ENCODE results near the gene DROSHA. TPM values are rescaled to one million over a fixed set of nuclear protein-coding genes. Genes with fewer than 3 reads are reported as not detected.

DROSHA gene
- total and polyA plus RNA-seq, 2 of the 8 experiments (the other 6 are each of a cell fraction or from before 2014, with no cell fraction given), result 65.9 to 122 TPM

DNA sequence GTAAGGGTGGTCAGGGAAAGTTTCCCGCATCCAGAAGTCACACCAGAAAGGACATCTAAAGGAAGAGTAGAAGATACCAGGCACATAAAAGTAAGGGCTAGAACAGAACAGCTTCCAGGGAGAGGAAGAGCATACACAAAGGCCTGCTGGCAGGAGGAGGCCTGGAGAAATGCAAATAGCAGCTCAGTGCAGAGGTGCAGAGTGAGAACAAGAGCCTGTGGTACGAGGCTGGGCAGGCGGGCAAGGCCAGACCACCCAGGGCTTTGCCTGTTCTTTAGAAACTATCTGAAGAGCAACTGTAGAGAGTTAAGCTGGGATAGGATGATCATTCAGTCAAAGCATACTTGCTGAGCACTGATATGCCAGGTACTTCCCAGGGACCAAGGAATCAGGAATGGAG is 115.3 kb downstream of the DROSHA start:
- Histone ChIP-seq H4K5ac (ENCODE audit: insufficient read length, low read depth, low read length) (no peak overlapping the region), H3K4ac (replicated peaks; ENCODE audit: insufficient read length, low read depth, low read length) (no peak overlapping the region), H2BK20ac (ENCODE audit: low read length) (no peak overlapping the region), H2BK15ac (ENCODE audit: low read length) (no peak overlapping the region), H2AFZ (ENCODE audit: low read length) (no peak overlapping the region), H3K79me1 (ENCODE audit: low read depth, low read length) (no peaks in the 10 kb centered on the region; the same call in 1 of the 2 replicates), H3K4me2 (ENCODE audit: insufficient read depth in 1 of 2, low read depth in 2 of 2, low read length in 2 of 2) (no peak overlapping the region), H2BK120ac (replicated peaks; ENCODE audit: low read depth, low read length) (no peak overlapping the region), H4K8ac (ENCODE audit: extremely low read depth, insufficient read depth, low read length) (no peak overlapping the region), H4K20me1 (replicated peaks in 1 of 2; ENCODE audit: control insufficient read depth in 1 of 2, insufficient read depth in 2 of 2, low read length in 2 of 2) (peaks cover 0 to 5% of the 10 kb centered on the region in 2 experiments), H2AK5ac (ENCODE audit: low read depth, low read length) (no peak overlapping the region), H3K56ac (replicated peaks; ENCODE audit: insufficient read length, low read depth, low read length) (no peak overlapping the region), H3K36me3 (ENCODE audit: control insufficient read depth in 2 of 4, insufficient read depth in 4 of 4, low read length in 3 of 4) (peaks cover 0 to 41% (median 27%) of the 10 kb centered on the region in 4 experiments; a peak in 7 of 8 replicates), H3K9ac (replicated peaks in 1 of 4; ENCODE audit: extremely low read depth in 1 of 4, low read depth in 3 of 4, low read length in 3 of 4) (no peak overlapping the region), H3K27ac (ENCODE audit: low read depth, low read length) (no peak overlapping the region), H3K4me3 (ENCODE audit: extremely low read depth in 1 of 4, insufficient read depth in 2 of 4, low read depth in 3 of 4, low read length in 4 of 4) (no peak overlapping the region), H3K4me1 (replicated peaks in 1 of 4; ENCODE audit: control insufficient read depth in 3 of 4, insufficient read depth in 4 of 4, low read length in 3 of 4) (no peaks in the 10 kb centered on the region), H3K27me3 (replicated peaks in 1 of 4; ENCODE audit: control insufficient read depth in 3 of 4, extremely low read depth in 1 of 4, insufficient read depth in 3 of 4, low read length in 3 of 4) (no peaks in the 10 kb centered on the region), H4K91ac (replicated peaks; ENCODE audit: insufficient read length, low read length) (no peak overlapping the region), H3K14ac (ENCODE audit: insufficient read length) (no peak overlapping the region), H2BK12ac (ENCODE audit: low read depth, low read length) (no peak overlapping the region), H2BK5ac (ENCODE audit: low read depth, low read length) (no peak overlapping the region), H3K79me2 (ENCODE audit: control insufficient read depth in 1 of 2, insufficient read depth in 2 of 2, low read length in 2 of 2) (no peaks in the 10 kb centered on the region), H3K18ac (ENCODE audit: extremely low read depth, low read length) (no peak overlapping the region), H3K9me3 (ENCODE audit: insufficient read depth in 2 of 2, low read depth in 1 of 2, low read length in 1 of 2) (no peaks in the 10 kb centered on the region), H3K23ac (ENCODE audit: insufficient read length) (no peak overlapping the region), H3K23me2 (ENCODE audit: low read depth, low read length) (no peaks in the 10 kb centered on the region)
- 86% methylated on average over 3 of the region's 3 CpGs; no CpG with 5 or more reads in 1 of the 2 experiments for WGBS, 2 experiments (ENCODE audit: extremely low coverage in 1 of 2, insufficient coverage in 1 of 2, insufficient read length in 1 of 2, insufficient replicate concordance in 2 of 2, low coverage in 1 of 2, low lambda C conversion rate in 2 of 2, missing lambda C conversion rate in 1 of 2)
- CTCF ChIA-PET (ENCODE audit: partially characterized antibody), result interaction anchor here (0.7 kb wide), 1 partner anchor 223 kb away, joined by 3 read pairs; the partner anchor contains the start of gene PDZD2
- FAIRE-seq (no peak), DNase-seq (ENCODE audit: low read depth in 1 of 2, low spot score in 2 of 2) (no peak)
- POLR2A ChIA-PET (ENCODE audit: partially characterized antibody), result no interaction called here
- no peak for TF ChIP-seq CTBP2 (IDR thresholded peaks at IDR 0.05; ENCODE audit: borderline replicate concordance, insufficient read depth, insufficient read length, low read length)
- no peak for TF ChIP-seq TBP (IDR thresholded peaks at IDR 0.05; ENCODE audit: low read depth, low read length)
- no peak for TF ChIP-seq CHD1 (IDR thresholded peaks at IDR 0.05; ENCODE audit: low read depth, low read length)
- TF ChIP-seq BCL11A (IDR thresholded peaks at IDR 0.05; ENCODE audit: low read depth in 2 of 2, low read length in 2 of 2), result no peak
- TF ChIP-seq FOSL1 (IDR thresholded peaks at IDR 0.05; ENCODE audit: insufficient read depth, low read depth, low read length), result no peak
- no peak for TF ChIP-seq KDM5A (IDR thresholded peaks at IDR 0.05; ENCODE audit: low read length)
- TF ChIP-seq POLR2A (IDR thresholded peaks at IDR 0.05; ENCODE audit: control extremely low read depth in 1 of 2, low read depth in 2 of 2, low read length in 2 of 2), result no peak
- TF ChIP-seq TEAD4 (IDR thresholded peaks at IDR 0.05; ENCODE audit: low read depth, low read length), result no peak
- TF ChIP-seq, protein P1, sequence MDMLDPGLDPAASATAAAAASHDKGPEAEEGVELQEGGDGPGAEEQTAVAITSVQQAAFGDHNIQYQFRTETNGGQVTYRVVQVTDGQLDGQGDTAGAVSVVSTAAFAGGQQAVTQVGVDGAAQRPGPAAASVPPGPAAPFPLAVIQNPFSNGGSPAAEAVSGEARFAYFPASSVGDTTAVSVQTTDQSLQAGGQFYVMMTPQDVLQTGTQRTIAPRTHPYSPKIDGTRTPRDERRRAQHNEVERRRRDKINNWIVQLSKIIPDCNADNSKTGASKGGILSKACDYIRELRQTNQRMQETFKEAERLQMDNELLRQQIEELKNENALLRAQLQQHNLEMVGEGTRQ (IDR thresholded peaks at IDR 0.05; ENCODE audit: low read length), result no peak
- TF ChIP-seq ATF3 (IDR thresholded peaks at IDR 0.05; ENCODE audit: insufficient read depth, low read depth, low read length), result no peak
- no peak for TF ChIP-seq SAP30 (IDR thresholded peaks at IDR 0.05; ENCODE audit: insufficient read depth, insufficient replicate concordance, low read length)
- no peak for TF ChIP-seq SUZ12 (IDR thresholded peaks at IDR 0.05; ENCODE audit: low read length)
- no peak for TF ChIP-seq TAF7 (optimal IDR thresholded peaks at IDR 0.05; ENCODE audit: borderline replicate concordance, low read depth, low read length)

Data from H1 (cell line).